Liver (tissue), 3 donors: ENCODE measurements around the gene LRRC2.

ENCODE experiments used
- ATF3 ChIP-seq: IDR thresholded peaks from 2 replicates; pipeline ENCODE4 v1.6.1; 2016; ENCODE audit warnings: antibody characterized with exemption
- CTCF ChIP-seq: fragments of 150-350 bp; IDR thresholded peaks from 2 replicates; pipeline ENCODE4 v1.5.1; 2017; ENCODE audit warnings: improper control_type of control experiment, low read depth, low read length; ENCODE audit not compliant: missing input control
- EGR1 ChIP-seq, 2 donors: IDR thresholded peaks; 2 replicates each; pipeline ENCODE4 v1.6.1; 2016 to 2018; ENCODE audit warnings: antibody characterized with exemption in 2 of 2, low read depth in 2 of 2
- GABPA ChIP-seq, 2 donors: IDR thresholded peaks in 1 of 2; conservative IDR thresholded peaks in 1 of 2; 2 replicates each; pipeline ENCODE4 v1.6.1; 2016; ENCODE audit warnings: antibody characterized with exemption in 2 of 2, mild to moderate bottlenecking in 1 of 2, moderate library complexity in 1 of 2
- HNF4A ChIP-seq, 2 donors: conservative IDR thresholded peaks; 2 replicates each; pipeline ENCODE4 v1.6.1; 2016; ENCODE audit warnings: antibody characterized with exemption in 2 of 2, mild to moderate bottlenecking in 2 of 2
- MAX ChIP-seq: IDR thresholded peaks from 2 replicates; pipeline ENCODE4 v1.6.1; 2016; ENCODE audit warnings: antibody characterized with exemption
- NR2F2 ChIP-seq: IDR thresholded peaks from 2 replicates; pipeline ENCODE4 v1.6.1; 2016; ENCODE audit warnings: antibody characterized with exemption
- RAD21 ChIP-seq, 2 donors: IDR thresholded peaks; 2 replicates each; pipeline ENCODE4 v1.6.1; 2016; ENCODE audit warnings: antibody characterized with exemption in 2 of 2, mild to moderate bottlenecking in 2 of 2
- REST ChIP-seq: IDR thresholded peaks from 2 replicates; pipeline ENCODE4 v1.6.1; 2016; ENCODE audit warnings: antibody characterized with exemption, mild to moderate bottlenecking
- RXRA ChIP-seq, 2 donors: IDR thresholded peaks; 2 replicates each; pipeline ENCODE4 v1.6.1; 2017 to 2018; ENCODE audit warnings: antibody characterized with exemption in 2 of 2, mild to moderate bottlenecking in 1 of 2
- SP1 ChIP-seq: IDR thresholded peaks from 2 replicates; pipeline ENCODE4 v1.6.1; 2018; ENCODE audit warnings: antibody characterized with exemption, mild to moderate bottlenecking
- TAF1 ChIP-seq: conservative IDR thresholded peaks from 2 replicates; pipeline ENCODE4 v1.6.1; 2016; ENCODE audit warnings: antibody characterized with exemption, mild to moderate bottlenecking
- YY1 ChIP-seq: IDR thresholded peaks from 2 replicates; pipeline ENCODE4 v1.6.1; 2016; ENCODE audit warnings: antibody characterized with exemption, mild to moderate bottlenecking
- TF ChIP-seq, protein P1 (sequence below): IDR thresholded peaks from 2 replicates; pipeline ENCODE4 v1.6.1; 2016; ENCODE audit warnings: antibody characterized with exemption
- donor health status: healthy.
- donor health status: healthy.

DNA sequence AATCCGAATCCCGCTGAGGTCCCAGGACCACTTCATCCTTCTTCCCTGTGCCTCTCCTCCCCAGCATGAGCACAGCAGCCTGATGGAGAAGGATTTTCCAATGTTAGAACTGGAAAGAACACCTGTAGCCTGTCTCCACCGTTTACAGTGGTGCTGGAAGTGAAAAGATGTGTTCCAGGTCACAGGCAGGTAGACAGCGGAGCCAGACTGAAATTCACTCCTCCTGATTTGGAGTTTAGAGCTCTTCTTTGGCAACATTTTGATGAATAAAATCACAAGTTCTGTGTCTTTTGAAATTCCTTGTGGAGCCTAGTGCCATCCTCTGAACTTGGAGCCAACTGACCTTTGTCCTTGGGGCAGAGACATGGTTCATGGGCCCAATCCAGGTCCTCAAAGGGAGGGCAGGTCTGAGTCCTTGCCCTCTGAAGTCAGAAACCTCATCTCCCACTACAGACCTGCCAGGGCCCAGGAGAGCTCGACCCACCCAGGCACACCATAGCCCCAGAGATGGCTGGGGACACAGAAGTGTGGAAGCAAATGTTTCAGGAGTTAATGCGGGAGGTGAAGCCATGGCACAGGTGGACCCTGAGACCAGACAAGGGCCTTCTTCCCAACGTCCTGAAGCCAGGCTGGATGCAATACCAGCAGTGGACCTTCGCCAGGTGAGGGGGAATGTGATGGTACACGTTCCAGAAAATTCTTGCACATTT, 68.4 kb downstream of the LRRC2 start, which contains the start of gene RTP3:
- TF ChIP-seq CTCF (no peak), RAD21 (IDR thresholded peaks at IDR 0.05) (no peak), EGR1 (IDR thresholded peaks at IDR 0.05; ENCODE audit: low read depth in 2 of 2) (no peak), REST (no peak), TAF1 (peak; percentile 45), SP1 (peak; percentile 67), YY1 (peak; percentile 52), ATF3 (no peak), GABPA (IDR thresholded peaks at IDR 0.05 in 1 of 2, conservative IDR thresholded peaks at IDR 0.05 in 1 of 2) (no peak), RXRA (IDR thresholded peaks at IDR 0.05) (peak; percentile 66 to 74), HNF4A (conservative IDR thresholded peaks at IDR 0.05) (peak; percentile 95 to 99), NR2F2 (peak; percentile 22), MAX (no peak)
- TF ChIP-seq, protein P1, sequence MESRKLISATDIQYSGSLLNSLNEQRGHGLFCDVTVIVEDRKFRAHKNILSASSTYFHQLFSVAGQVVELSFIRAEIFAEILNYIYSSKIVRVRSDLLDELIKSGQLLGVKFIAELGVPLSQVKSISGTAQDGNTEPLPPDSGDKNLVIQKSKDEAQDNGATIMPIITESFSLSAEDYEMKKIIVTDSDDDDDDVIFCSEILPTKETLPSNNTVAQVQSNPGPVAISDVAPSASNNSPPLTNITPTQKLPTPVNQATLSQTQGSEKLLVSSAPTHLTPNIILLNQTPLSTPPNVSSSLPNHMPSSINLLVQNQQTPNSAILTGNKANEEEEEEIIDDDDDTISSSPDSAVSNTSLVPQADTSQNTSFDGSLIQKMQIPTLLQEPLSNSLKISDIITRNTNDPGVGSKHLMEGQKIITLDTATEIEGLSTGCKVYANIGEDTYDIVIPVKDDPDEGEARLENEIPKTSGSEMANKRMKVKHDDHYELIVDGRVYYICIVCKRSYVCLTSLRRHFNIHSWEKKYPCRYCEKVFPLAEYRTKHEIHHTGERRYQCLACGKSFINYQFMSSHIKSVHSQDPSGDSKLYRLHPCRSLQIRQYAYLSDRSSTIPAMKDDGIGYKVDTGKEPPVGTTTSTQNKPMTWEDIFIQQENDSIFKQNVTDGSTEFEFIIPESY = no peak
